ENCODE measurements around the gene FUT7. TPM values are rescaled to one million over a fixed set of nuclear protein-coding genes. Genes with fewer than 3 reads are reported as not detected.

Gene FUT7
- total RNA-seq, 1 donor from 2014 or later = 5.0 TPM

DNA sequence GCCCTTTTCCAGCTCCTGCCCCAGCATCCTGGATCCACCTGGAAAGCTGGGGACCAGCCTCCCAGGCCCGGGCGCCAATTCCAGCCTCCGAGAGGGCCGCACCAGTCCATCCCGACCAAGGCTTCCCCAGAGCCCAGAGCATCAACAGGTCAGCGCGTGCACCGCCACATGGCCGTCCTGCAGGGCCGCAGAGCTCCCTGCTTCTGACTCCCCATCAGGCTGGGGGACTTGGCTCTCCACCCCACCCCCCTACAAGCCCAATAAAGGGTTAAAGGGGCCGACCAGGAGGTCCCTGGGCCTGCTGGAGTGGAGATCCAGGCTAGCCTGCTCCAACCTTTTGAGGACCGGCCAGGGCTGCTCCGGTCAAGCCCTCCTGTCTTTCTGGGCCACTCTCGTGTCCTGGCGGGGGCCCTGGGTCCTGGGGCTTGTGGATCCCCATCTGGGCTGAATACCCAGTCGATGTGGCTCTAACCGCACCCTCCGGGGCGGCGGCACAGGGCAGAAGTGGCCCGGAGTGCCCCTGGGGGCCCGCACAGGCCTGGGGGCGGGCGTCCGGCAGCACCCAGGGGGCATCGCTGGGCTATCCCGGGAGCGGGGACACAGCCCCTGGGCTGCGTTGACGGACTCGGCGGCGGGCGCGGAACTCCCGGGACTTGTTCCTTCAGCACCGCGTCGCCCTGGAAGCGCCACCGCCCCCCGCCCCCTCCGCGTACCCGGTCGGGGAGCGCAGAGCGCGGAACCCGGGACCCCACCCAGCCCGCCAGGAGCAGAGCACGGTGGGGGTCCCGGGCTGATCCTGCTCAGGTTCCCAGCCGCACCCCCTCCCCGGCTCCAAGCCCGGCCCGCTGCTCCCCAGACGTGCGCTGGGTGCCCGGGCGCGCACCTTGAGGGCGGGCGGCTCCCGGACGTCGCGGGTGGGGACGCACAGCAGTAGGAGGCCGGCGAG, 21.4 kb upstream of the FUT7 start:
- ChIA-PET CTCF (interaction anchor here (1.1 to 1.7 kb wide), 4 partner anchors 12 to 183 kb away, joined by 3 to 4 read pairs (median 4); no protein-coding TSS in a partner anchor), POLR2A (no interaction called here)
- ATAC-seq (ENCODE audit: low read depth) (peak; percentile 45), DNase-seq (no peak)
- TF ChIP-seq CTCF (IDR thresholded peaks at IDR 0.05) = no peak
- Mint-ChIP-seq H3K27me3 (peaks cover 16% of the 10 kb centered on the region), H3K4me3 (no peak overlapping the region), H3K4me1 (peaks cover 3% of the 10 kb centered on the region), H3K9me3 (no peaks in the 10 kb centered on the region), H3K36me3 (ENCODE audit: low read depth) (no peaks in the 10 kb centered on the region), H3K27ac (no peak overlapping the region)
- intact Hi-C loops (cut with micrococcal nuclease) = no loop called here

GRCh38 chr9:137052293-137052692, 20.4 kb upstream of the FUT7 start:
- Mint-ChIP-seq H3K27ac (no peak overlapping the region), H3K4me1 (peaks cover 3% of the 10 kb centered on the region), H3K9me3 (no peaks in the 10 kb centered on the region), H3K4me3 (no peak overlapping the region), H3K36me3 (ENCODE audit: low read depth) (no peaks in the 10 kb centered on the region), H3K27me3 (peaks cover 20% of the 10 kb centered on the region)
- ChIA-PET CTCF (interaction anchor here (1.1 to 1.7 kb wide), 4 partner anchors 13 to 184 kb away, joined by 3 to 4 read pairs (median 4); no protein-coding TSS in a partner anchor), POLR2A (no interaction called here)
- DNase-seq (no peak), ATAC-seq (ENCODE audit: low read depth) (no peak)
- intact Hi-C loops (cut with micrococcal nuclease) = no loop called here
- no peak for TF ChIP-seq CTCF (IDR thresholded peaks at IDR 0.05)

- POLR2A ChIA-PET = interaction anchor here (0.7 kb wide), 1 partner anchor 16 kb away, joined by 3 read pairs; no protein-coding TSS in a partner anchor
- intact Hi-C loops (cut with micrococcal nuclease) = no loop called here
- ATAC-seq (ENCODE audit: low read depth) = no peak
Measured at GRCh38 chr9:137051145-137051724, 19.3 kb upstream of the FUT7 start.

GRCh38 chr9:137050570-137050969, 18.7 kb upstream of the FUT7 start:
- no peak for DNase-seq
- Mint-ChIP-seq H3K9me3 (no peaks in the 10 kb centered on the region), H3K27me3 (peaks cover 28% of the 10 kb centered on the region), H3K4me3 (no peak overlapping the region), H3K36me3 (ENCODE audit: low read depth) (no peaks in the 10 kb centered on the region), H3K27ac (no peak overlapping the region), H3K4me1 (peaks cover 8% of the 10 kb centered on the region)
- ChIA-PET POLR2A (no interaction called here), CTCF (no interaction called here)
- TF ChIP-seq CTCF (IDR thresholded peaks at IDR 0.05) = no peak
- ATAC-seq (ENCODE audit: low read depth) = no peak
- intact Hi-C loops (cut with micrococcal nuclease) = no loop called here

More at GRCh38 chr9:137051145-137051724, 19.3 kb upstream of the FUT7 start:
- no peaks in the 10 kb centered on the region for H3K9me3 Mint-ChIP-seq
- no peak overlapping the region for H3K27ac Mint-ChIP-seq
- TF ChIP-seq CTCF (IDR thresholded peaks at IDR 0.05) = no peak
- no peak for DNase-seq
- peaks cover 8% of the 10 kb centered on the region for H3K4me1 Mint-ChIP-seq
- no peaks in the 10 kb centered on the region for H3K36me3 Mint-ChIP-seq (ENCODE audit: low read depth)
- CTCF ChIA-PET = interaction anchor here (1.7 kb wide), 1 partner anchor 22 kb away, joined by 4 read pairs; no protein-coding TSS in a partner anchor
- H3K27me3 Mint-ChIP-seq = peaks cover 28% of the 10 kb centered on the region
- H3K4me3 Mint-ChIP-seq = no peak overlapping the region

All from activated B cell treated with CpG ODN at 0.5 μM for 24 hours (primary cell).